HepG2 (cell line): ENCODE measurements around the gene GOLGA8T. TPM values are rescaled to one million over a fixed set of nuclear protein-coding genes. Genes with fewer than 3 reads are reported as not detected.
"Not testable (repeated sequence)": the region's sequence is repeated elsewhere in the genome, so short reads cannot be mapped to it uniquely, and the experiment has no call there.

Source experiments
- ATAC-seq: fragments of 200-7000 bp; cut with Tn5 transposase; 3 replicates; pipeline ENCODE4 v1.9.1; 2020; ENCODE audit warnings: mild to moderate bottlenecking, moderate library complexity
- BruUV-seq: library from RNA; stranded (reverse); fragments of 400-500 nt; replicated peaks from 2 replicates; lab custom pipeline; 2021; lab: Mats Ljungman, UMichigan
- CTCF ChIA-PET: fragments of 300-600 bp; formaldehyde crosslinking; extraction: SDS; loops from one replicate; lab custom pipeline; 2021; ENCODE audit warnings: low total read pairs, inconsistent platforms, low intra/inter-chr PET ratio; lab: Yijun Ruan, JAX
- POLR2A ChIA-PET: fragments of 350-600 bp; sonication (Branson Sonifier 250); formaldehyde crosslinking; loops from one replicate; lab custom pipeline; 2020; ENCODE audit warnings: antibody characterized with exemption, inconsistent platforms; lab: Yijun Ruan, JAX
- DNase-seq: peaks from one replicate; pipeline ENCODE4 v3.0.0-alpha.2; 2015; ENCODE audit warnings: low spot score
- FAIRE-seq: peaks from 3 replicates; lab custom pipeline; 2011; peaks lifted over from hg19 to GRCh38; lab: Jason Lieb, UNC
- H2AFZ ChIP-seq: one replicate; pipeline ENCODE4 v1.6.1; 2011; ENCODE audit warnings: low read length, inconsistent platforms
- H3K27ac ChIP-seq: fragments of 300-600 bp; 3 replicates; pipeline ENCODE4 v1.8.0; 2011; ENCODE audit warnings: mixed run types, mild to moderate bottlenecking, mixed read lengths, low read length, inconsistent platforms; ENCODE audit not compliant: insufficient read depth; ENCODE audit errors: extremely low read length
- H3K27me3 ChIP-seq, 2 experiments: fragments of 200-600 bp in 1 of 2; 2 replicates in 1 of 2; 3 replicates in 1 of 2; pipeline versions ENCODE4 v1.6.0 to v1.8.0; 2011; ENCODE audit warnings: low read length in 2 of 2, mild to moderate bottlenecking in 2 of 2, moderate library complexity in 2 of 2, inconsistent platforms in 1 of 2; ENCODE audit not compliant: insufficient read depth in 2 of 2, control insufficient read depth in 1 of 2
- H3K36me3 ChIP-seq, 2 experiments: fragments of 200-600 bp in 1 of 2; replicated peaks in 1 of 2; 2 replicates in 1 of 2; 3 replicates in 1 of 2; pipeline versions ENCODE4 v1.5.1 to v1.8.0; 2011; ENCODE audit warnings: low read length in 2 of 2, inconsistent platforms in 1 of 2; ENCODE audit not compliant: insufficient read depth in 2 of 2, control insufficient read depth in 1 of 2
- H3K4me1 ChIP-seq: 2 replicates; pipeline ENCODE4 v1.5.1; 2012; ENCODE audit warnings: low read length, inconsistent platforms; ENCODE audit not compliant: insufficient read depth
- H3K4me2 ChIP-seq: 2 replicates; pipeline ENCODE4 v1.6.0; 2011; ENCODE audit warnings: low read depth, low read length, inconsistent platforms
- H3K4me3 ChIP-seq, 3 experiments: fragments of 200-600 bp in 1 of 3; sonication (generic), shearing (Covaris generic) in 1 of 3; replicated peaks in 1 of 3; 2 replicates each; pipeline ENCODE4 v1.5.1; 2011 to 2016; ENCODE audit warnings: low read length in 3 of 3, inconsistent platforms in 2 of 3, low read depth in 2 of 3, mild to moderate bottlenecking in 2 of 3, control low read depth in 1 of 3, mixed read lengths in 1 of 3; ENCODE audit not compliant: insufficient read depth in 1 of 3
- H3K79me2 ChIP-seq: one replicate; pipeline ENCODE4 v1.6.1; 2011; ENCODE audit warnings: low read length, inconsistent platforms; ENCODE audit not compliant: insufficient read depth
- H3K9ac ChIP-seq: 2 replicates; pipeline ENCODE4 v1.6.0; 2011; ENCODE audit warnings: mild to moderate bottlenecking, low read depth, low read length, inconsistent platforms; ENCODE audit not compliant: insufficient read depth
- H3K9me3 ChIP-seq: 2 replicates; pipeline ENCODE4 v1.5.1; 2012; ENCODE audit warnings: mild to moderate bottlenecking, low read length
- H4K20me1 ChIP-seq: 2 replicates; pipeline ENCODE4 v1.6.0; 2011; ENCODE audit warnings: inconsistent platforms, mild to moderate bottlenecking, low read length, moderate library complexity; ENCODE audit not compliant: insufficient read depth
- WGBS: methylation state at CpG from one replicate; pipeline ENCODE4 v1.1.6; 2017; ENCODE audit warnings: low lambda C conversion rate; 5-methylcytosine and 5-hydroxymethylcytosine counted together
- in situ Hi-C: cut with HindIII; loops from 2 replicates; pipeline ENCODE4 v1.10.0; 2017; ENCODE audit warnings: low pct_unique_long_range_greater_than_20kb; ENCODE audit not compliant: extremely low pct_ligation_motif_present
- intact Hi-C: fragments of 100-400 bp; cut with micrococcal nuclease; formaldehyde crosslinking; loops from one replicate; pipeline ENCODE4 v1.10.0; 2022; ENCODE audit not compliant: unreplicated experiment
- polyA plus RNA-seq, 8 experiments: library from polyadenylated mRNA; depleted of rRNA in 3 of 8; stranded (reverse) in 7 of 8; unstranded in 1 of 8; fragments of >200 nt; fragmentation: Illumina TruSeq in 4 of 8; extraction: Trizol in 4 of 8; gene quantifications; 2 replicates each; pipeline versions ENCODE4 v1.2.1 to v1.2.3, GENCODE V29; 2011 to 2016; ENCODE audit warnings: low read depth in 4 of 8, missing spikeins in 1 of 8, mixed read lengths in 1 of 8; ENCODE audit not compliant: insufficient read depth in 1 of 8
- total RNA-seq, 5 experiments: library from RNA; depleted of rRNA; stranded (reverse); fragments of >200 nt; fragmentation: Illumina TruSeq; extraction: Trizol; gene quantifications; 2 replicates each; pipeline ENCODE4 v1.2.3, GENCODE V29; 2016; ENCODE audit warnings: low read depth in 1 of 5

GOLGA8T gene
- total and polyA plus RNA-seq, 2 of the 13 experiments (the other 11 are each of a cell fraction or from before 2014, with no cell fraction given) = not detected

- H3K27ac ChIP-seq, POLR2A ChIA-PET, intact Hi-C loops: not testable (repeated sequence)
Measured at GRCh38 chr15:30179814-30180213, 45.0 kb downstream of the GOLGA8T start.

GRCh38 chr15:30185495-30185894 lies 50.6 kb downstream of the GOLGA8T start:
- ATAC-seq = peak; percentile 88

More at GRCh38 chr15:30179814-30180213, 45.0 kb downstream of the GOLGA8T start:
- BruUV-seq, ATAC-seq, H3K79me2 ChIP-seq, H3K27me3 ChIP-seq, H3K9ac ChIP-seq, H2AFZ ChIP-seq, DNase-seq, CTCF ChIA-PET, H3K36me3 ChIP-seq, H3K4me3 ChIP-seq, H3K9me3 ChIP-seq, in situ Hi-C loops, H4K20me1 ChIP-seq, H3K4me1 ChIP-seq, FAIRE-seq, H3K4me2 ChIP-seq: not testable (repeated sequence)

GRCh38 chr15:30187429-30187828 lies 52.6 kb downstream of the GOLGA8T start:
- H3K9me3 ChIP-seq, H3K36me3 ChIP-seq, H3K4me2 ChIP-seq, DNase-seq, H3K4me1 ChIP-seq, intact Hi-C loops, H3K27ac ChIP-seq, H3K9ac ChIP-seq, in situ Hi-C loops, H4K20me1 ChIP-seq, ATAC-seq, H3K79me2 ChIP-seq, H3K27me3 ChIP-seq, H2AFZ ChIP-seq, CTCF ChIA-PET, BruUV-seq, POLR2A ChIA-PET, H3K4me3 ChIP-seq, FAIRE-seq: not testable (repeated sequence)
- WGBS = 5% methylated on average over 2 of the region's 3 CpGs

More at GRCh38 chr15:30185495-30185894, 50.6 kb downstream of the GOLGA8T start:
- H3K79me2 ChIP-seq, FAIRE-seq, H3K27me3 ChIP-seq, H3K9ac ChIP-seq, H3K36me3 ChIP-seq, H3K9me3 ChIP-seq, BruUV-seq, H2AFZ ChIP-seq, intact Hi-C loops, H3K4me2 ChIP-seq, in situ Hi-C loops, POLR2A ChIA-PET, DNase-seq, H3K27ac ChIP-seq, CTCF ChIA-PET, H3K4me3 ChIP-seq, H4K20me1 ChIP-seq, H3K4me1 ChIP-seq: not testable (repeated sequence)
- WGBS = no CpG with 5 or more reads among the region's 7 CpGs

GRCh38 chr15:30189754-30190153 lies 54.9 kb downstream of the GOLGA8T start:
- H3K9ac ChIP-seq, DNase-seq, in situ Hi-C loops, H4K20me1 ChIP-seq, H3K27ac ChIP-seq, H3K4me1 ChIP-seq, FAIRE-seq, H3K36me3 ChIP-seq, intact Hi-C loops, H3K27me3 ChIP-seq, H2AFZ ChIP-seq, BruUV-seq, POLR2A ChIA-PET, ATAC-seq, H3K9me3 ChIP-seq, H3K4me2 ChIP-seq, H3K79me2 ChIP-seq, CTCF ChIA-PET, H3K4me3 ChIP-seq: not testable (repeated sequence)
- 31% methylated on average over 1 of the region's 1 CpG for WGBS
